Brain microvascular endothelial cell (primary cell): Measurements from ENCODE around the gene A4GALT.
A peak's percentile ranks its signal among the peaks of the same experiment; 100 is the strongest.
"Not testable (repeated sequence)": the region's sequence is repeated elsewhere in the genome, so short reads cannot be mapped to it uniquely, and the experiment has no call there.

Experiments used
- DNase-seq: peaks from one replicate; pipeline ENCODE4 v3.0.0-alpha.2; 2020
- H3K27ac ChIP-seq: fragments of 250-450 bp; sonication (Bioruptor Pico); 2 replicates; pipeline ENCODE4 v1.5.1; 2020; ENCODE audit warnings: mild to moderate bottlenecking, moderate library complexity
- H3K27me3 ChIP-seq: fragments of 250-450 bp; sonication (Bioruptor Pico); replicated peaks from 2 replicates; pipeline ENCODE4 v1.5.1; 2020; ENCODE audit warnings: mild to moderate bottlenecking
- H3K36me3 ChIP-seq: fragments of 250-450 bp; sonication (Bioruptor Pico); replicated peaks from 2 replicates; pipeline ENCODE4 v1.5.1; 2020; ENCODE audit warnings: mild to moderate bottlenecking
- H3K4me3 ChIP-seq: 2 replicates; pipeline ENCODE4 v1.5.1; 2011; ENCODE audit warnings: low read depth, mild to moderate bottlenecking, control low read depth, low read length, moderate library complexity
- in situ Hi-C: cut with HindIII; loops from 2 replicates; pipeline ENCODE4 v1.10.0; 2017; ENCODE audit warnings: low sequenced_read_pairs, low pct_ligation_motif_present
- TF ChIP-seq, protein P1 (sequence below): IDR thresholded peaks from 2 replicates; pipeline ENCODE4 v1.5.1; 2011; ENCODE audit warnings: low read depth, mild to moderate bottlenecking, moderate library complexity, low read length, control low read depth, inconsistent platforms; ENCODE audit errors: missing control alignments

Gene A4GALT

DNA sequence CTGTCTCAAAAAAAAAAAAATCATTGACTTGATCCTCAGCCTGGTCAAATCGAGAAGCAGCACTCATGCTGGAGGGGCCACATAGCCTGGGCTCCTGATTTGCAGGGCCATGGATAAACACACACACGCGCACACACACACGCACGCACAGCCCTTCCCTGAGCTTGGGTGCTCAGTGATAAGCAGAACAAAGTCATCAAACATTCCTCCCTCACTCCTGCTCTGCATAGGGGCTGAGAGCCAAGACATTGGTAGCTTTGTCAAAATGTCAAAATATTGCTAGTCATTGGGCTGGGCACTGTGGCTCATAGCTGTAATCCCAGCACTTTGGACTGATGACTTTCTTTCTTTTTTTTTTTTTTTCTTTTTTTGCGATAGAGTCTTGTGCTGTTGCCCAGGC lies 34.0 kb upstream of the A4GALT start:
- in situ Hi-C loops, result no loop called here
- no peak overlapping the region for H3K4me3 ChIP-seq
- TF ChIP-seq, protein P1, sequence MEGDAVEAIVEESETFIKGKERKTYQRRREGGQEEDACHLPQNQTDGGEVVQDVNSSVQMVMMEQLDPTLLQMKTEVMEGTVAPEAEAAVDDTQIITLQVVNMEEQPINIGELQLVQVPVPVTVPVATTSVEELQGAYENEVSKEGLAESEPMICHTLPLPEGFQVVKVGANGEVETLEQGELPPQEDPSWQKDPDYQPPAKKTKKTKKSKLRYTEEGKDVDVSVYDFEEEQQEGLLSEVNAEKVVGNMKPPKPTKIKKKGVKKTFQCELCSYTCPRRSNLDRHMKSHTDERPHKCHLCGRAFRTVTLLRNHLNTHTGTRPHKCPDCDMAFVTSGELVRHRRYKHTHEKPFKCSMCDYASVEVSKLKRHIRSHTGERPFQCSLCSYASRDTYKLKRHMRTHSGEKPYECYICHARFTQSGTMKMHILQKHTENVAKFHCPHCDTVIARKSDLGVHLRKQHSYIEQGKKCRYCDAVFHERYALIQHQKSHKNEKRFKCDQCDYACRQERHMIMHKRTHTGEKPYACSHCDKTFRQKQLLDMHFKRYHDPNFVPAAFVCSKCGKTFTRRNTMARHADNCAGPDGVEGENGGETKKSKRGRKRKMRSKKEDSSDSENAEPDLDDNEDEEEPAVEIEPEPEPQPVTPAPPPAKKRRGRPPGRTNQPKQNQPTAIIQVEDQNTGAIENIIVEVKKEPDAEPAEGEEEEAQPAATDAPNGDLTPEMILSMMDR, result no peak
- H3K27me3 ChIP-seq, result no peaks in the 10 kb centered on the region
- DNase-seq, result peak; percentile 13
- H3K36me3 ChIP-seq, result no peaks in the 10 kb centered on the region
- no peak overlapping the region for H3K27ac ChIP-seq

DNA sequence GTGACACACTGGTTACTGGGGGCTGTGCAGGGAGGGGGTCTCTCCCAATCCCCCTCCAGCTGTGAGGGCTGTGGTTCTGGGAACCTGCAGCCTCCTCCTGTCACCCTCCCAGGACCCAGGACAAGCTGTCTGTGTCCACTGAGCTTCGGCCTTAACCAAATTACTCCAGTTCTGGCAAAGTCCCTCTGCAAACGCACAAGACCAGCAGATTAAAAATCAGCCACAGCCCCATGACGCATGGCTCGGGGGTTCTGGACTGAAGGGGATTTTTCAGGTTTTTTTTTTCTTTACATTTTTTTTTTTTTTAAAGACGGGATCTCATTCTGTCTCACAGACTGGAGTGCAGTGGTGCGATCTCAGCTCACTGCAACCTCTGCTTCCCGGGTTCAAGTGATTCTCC lies 32.2 kb upstream of the A4GALT start:
- no peaks in the 10 kb centered on the region for H3K36me3 ChIP-seq
- no peaks in the 10 kb centered on the region for H3K27me3 ChIP-seq
- in situ Hi-C loops, result no loop called here
- no peak for DNase-seq
- TF ChIP-seq, protein P1, result no peak
- no peak overlapping the region for H3K4me3 ChIP-seq
- H3K27ac ChIP-seq, result no peak overlapping the region

DNA sequence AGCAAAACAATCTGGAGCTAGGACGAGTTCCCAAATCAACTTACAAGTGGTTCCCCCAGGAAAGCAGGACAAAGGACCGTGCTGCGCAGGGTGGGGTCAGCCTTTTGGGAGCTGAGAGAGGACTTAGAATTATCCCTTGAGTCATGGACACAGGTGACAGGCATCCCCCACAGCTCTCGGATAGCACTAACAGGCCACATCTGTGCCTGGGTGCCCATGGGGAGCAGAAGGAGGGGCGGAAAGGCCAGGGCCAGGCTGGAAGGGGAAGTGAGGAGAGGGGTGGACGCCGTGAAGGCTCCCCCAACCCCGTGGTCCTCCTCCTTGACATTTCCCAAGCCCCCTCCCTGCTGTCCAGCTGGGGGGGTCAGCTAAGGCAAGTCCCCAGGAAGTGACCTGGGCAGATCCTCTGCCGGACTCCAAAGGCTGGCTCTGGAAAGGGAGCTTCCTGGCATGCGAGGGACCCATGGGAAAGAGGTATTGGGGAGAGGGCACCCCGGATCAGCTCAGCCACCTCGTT lies 31.6 kb upstream of the A4GALT start:
- TF ChIP-seq, protein P1, result no peak
- no peaks in the 10 kb centered on the region for H3K27me3 ChIP-seq
- in situ Hi-C loops, result no loop called here
- no peak overlapping the region for H3K27ac ChIP-seq
- no peak for DNase-seq
- no peaks in the 10 kb centered on the region for H3K36me3 ChIP-seq
- no peak overlapping the region for H3K4me3 ChIP-seq

DNA sequence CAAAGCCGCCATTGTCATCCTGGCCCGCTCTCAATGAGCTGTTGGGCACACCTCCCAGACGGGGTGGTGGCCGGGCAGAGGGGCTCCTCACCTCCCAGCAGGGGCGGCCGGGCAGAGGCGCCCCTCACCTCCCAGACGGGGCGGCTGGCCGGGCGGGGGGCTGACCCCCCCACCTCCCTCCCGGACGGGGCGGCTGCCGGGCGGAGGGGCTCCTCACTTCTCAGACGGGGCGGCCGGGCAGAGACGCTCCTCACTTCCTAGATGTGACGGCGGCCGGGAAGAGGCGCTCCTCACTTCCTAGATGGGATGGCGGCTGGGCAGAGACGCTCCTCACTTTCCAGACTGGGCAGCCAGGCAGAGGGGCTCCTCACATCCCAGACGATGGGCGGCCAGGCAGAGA lies 29.8 kb upstream of the A4GALT start:
- in situ Hi-C loops, DNase-seq, H3K27me3 ChIP-seq, H3K27ac ChIP-seq, H3K36me3 ChIP-seq, H3K4me3 ChIP-seq: not testable (repeated sequence)

DNA sequence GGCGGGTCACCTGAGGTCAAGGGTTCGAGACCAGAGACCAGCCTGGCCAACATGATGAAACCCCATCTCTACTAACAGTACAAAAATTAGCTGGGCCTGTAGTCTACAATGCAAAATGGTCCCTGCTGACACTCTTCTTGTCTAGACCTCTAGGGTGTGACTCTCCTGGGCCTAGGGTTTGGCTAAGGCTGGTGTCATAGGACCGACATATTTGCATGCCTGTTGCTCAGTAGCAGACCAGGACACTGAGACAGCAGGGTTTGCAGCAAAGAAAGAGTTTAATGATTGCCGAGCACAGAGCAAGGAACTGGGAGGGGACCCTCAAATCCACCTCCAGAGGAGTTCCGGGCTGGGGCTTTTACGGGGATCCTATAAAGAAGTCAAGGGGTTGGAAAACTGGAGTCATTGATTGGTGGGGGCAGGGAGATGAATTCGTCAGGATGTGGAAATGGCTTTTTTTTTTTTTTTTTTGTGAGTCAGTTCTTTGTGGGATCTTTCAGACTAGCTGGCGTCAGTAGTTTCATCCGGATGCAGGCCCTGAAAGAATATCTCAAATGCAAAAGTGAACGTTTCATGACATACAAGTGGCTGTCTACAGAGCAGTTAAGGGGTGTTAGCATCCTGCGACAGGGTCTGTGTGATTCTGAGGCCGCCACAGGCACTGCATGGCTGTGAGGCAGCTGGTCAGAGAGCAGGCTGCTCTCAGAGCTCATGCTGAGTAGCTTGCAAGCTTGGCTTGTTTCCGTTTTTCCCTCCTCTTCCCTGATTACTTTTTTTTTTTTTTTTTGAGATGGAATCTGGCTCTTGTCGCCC lies 27.2 kb upstream of the A4GALT start:
- no peak overlapping the region for H3K4me3 ChIP-seq
- peak; percentile 66 for DNase-seq
- peak overlapping the region; percentile 77 for H3K27ac ChIP-seq
- H3K27me3 ChIP-seq, result no peaks in the 10 kb centered on the region
- no peaks in the 10 kb centered on the region for H3K36me3 ChIP-seq
- TF ChIP-seq, protein P1, result no peak
- in situ Hi-C loops, result no loop called here

DNA sequence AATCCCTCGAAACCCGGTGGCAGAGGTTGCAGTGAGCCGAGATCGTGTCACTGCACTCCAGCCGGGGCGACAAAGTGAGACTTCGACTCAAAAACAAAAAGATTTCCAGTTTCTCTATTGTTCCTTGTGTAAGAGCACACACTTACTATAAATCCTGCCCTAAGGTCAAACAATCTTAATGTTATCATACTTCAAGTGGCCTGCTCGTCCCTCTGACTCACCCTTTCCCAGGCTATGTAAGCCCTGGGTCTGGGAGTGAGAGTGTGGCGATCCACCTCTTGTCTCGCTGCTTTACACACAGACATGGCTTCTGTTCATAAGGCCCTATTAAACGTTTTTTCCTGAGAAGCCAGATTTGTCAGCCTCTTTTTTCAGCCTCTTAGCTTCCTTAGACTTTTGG lies 24.4 kb upstream of the A4GALT start:
- Histone ChIP-seq H3K36me3 (no peaks in the 10 kb centered on the region), H3K4me3 (no peak overlapping the region), H3K27ac (no peak overlapping the region), H3K27me3 (no peaks in the 10 kb centered on the region)
- peak; percentile 44 for DNase-seq
- TF ChIP-seq, protein P1, result no peak
- in situ Hi-C loops, result no loop called here
